ENCODE results near the gene DMRTC2. TPM values are rescaled to one million over a fixed set of nuclear protein-coding genes. Genes with fewer than 3 reads are reported as not detected.
A peak's percentile ranks its signal among the peaks of the same experiment; 100 is the strongest.

Gene DMRTC2
- total RNA-seq, 4 donors from 2014 or later: not detected

DNA sequence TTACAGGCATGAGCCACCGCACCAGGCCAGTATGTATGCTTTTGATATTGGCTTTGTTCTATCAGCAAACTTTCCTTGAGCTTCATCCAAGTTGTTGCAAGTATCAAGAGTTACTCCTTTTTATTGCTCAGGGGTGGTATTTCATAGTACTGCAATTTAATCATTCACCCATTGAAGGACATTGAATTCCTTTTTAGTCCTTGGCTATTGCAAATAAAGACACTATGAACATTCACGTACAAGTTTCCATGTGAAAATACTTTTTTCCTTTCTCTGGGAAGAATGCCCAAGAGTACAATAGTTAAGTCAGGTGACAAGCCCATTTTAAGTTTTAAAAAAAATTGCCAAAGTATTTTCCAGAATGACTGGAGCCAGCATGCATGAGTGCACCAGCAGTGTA, 28.1 kb upstream of the DMRTC2 start:
- WGBS, 2 donors: 70 to 75% methylated on average over 2 of the region's 2 CpGs
- DNase-seq (ENCODE audit: low spot score in 2 of 2): no peak

DNA sequence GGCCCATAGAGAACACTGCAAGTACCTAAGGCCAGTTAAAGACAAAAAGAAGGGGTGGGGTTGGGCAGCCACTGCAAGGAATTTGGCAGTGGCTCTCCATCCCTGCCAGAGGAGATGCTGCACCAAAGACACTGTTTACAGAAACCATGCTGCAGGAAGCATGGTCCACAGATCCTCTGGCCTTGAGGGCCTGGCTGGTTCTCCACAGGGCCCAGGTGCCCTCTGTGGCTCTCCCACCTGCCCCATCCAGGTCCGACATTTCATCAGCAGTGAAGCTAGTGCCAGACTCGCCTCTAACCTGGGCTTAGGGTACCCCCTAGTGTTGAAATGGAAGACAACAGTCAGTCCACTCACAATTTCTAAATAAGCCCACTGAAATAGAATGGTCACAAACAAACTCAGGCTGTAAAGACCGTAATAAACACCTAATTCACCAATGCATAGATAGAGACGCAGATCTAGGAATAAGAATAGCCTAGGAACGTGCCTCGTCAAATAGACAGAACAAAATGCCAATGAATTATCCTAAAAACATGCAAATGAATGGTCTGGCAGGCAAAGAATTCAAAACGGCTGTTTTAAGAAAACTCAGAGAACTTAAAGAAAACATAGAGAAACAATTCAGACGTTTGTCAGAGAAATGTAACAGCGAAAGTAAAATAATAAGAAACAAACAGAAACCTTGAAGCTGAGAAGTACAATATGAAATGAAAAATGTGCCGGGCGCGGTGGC, 23.7 kb upstream of the DMRTC2 start:
- TF ChIP-seq POLR2A (IDR thresholded peaks at IDR 0.05): no peak
- TF ChIP-seq, protein P1, sequence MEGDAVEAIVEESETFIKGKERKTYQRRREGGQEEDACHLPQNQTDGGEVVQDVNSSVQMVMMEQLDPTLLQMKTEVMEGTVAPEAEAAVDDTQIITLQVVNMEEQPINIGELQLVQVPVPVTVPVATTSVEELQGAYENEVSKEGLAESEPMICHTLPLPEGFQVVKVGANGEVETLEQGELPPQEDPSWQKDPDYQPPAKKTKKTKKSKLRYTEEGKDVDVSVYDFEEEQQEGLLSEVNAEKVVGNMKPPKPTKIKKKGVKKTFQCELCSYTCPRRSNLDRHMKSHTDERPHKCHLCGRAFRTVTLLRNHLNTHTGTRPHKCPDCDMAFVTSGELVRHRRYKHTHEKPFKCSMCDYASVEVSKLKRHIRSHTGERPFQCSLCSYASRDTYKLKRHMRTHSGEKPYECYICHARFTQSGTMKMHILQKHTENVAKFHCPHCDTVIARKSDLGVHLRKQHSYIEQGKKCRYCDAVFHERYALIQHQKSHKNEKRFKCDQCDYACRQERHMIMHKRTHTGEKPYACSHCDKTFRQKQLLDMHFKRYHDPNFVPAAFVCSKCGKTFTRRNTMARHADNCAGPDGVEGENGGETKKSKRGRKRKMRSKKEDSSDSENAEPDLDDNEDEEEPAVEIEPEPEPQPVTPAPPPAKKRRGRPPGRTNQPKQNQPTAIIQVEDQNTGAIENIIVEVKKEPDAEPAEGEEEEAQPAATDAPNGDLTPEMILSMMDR (IDR thresholded peaks at IDR 0.05): peak in 4 of 5 experiments; percentile 9 to 48 (median 42)
- TF ChIP-seq EP300 (IDR thresholded peaks at IDR 0.05): no peak
- no peaks in the 10 kb centered on the region for H3K27me3 ChIP-seq
- no peak overlapping the region for H3K27ac ChIP-seq
- H3K36me3 ChIP-seq: no peaks in the 10 kb centered on the region
- DNase-seq (ENCODE audit: low spot score in 2 of 2): no peak
- no peak overlapping the region for H3K4me3 ChIP-seq
- H3K9me3 ChIP-seq: no peaks in the 10 kb centered on the region
- H3K4me1 ChIP-seq: no peaks in the 10 kb centered on the region
- WGBS, 2 donors: 37 to 40% methylated on average over 12 of the region's 12 CpGs

More for the DNA sequence above, 28.1 kb upstream of the DMRTC2 start:
- H3K27ac ChIP-seq: no peak overlapping the region
- no peaks in the 10 kb centered on the region for H3K27me3 ChIP-seq
- no peaks in the 10 kb centered on the region for H3K36me3 ChIP-seq
- no peak overlapping the region for H3K4me3 ChIP-seq
- TF ChIP-seq POLR2A (IDR thresholded peaks at IDR 0.05) (no peak), EP300 (IDR thresholded peaks at IDR 0.05) (no peak)
- TF ChIP-seq, protein P1 (IDR thresholded peaks at IDR 0.05): no peak
- no peaks in the 10 kb centered on the region for H3K4me1 ChIP-seq
- no peaks in the 10 kb centered on the region for H3K9me3 ChIP-seq

DNA sequence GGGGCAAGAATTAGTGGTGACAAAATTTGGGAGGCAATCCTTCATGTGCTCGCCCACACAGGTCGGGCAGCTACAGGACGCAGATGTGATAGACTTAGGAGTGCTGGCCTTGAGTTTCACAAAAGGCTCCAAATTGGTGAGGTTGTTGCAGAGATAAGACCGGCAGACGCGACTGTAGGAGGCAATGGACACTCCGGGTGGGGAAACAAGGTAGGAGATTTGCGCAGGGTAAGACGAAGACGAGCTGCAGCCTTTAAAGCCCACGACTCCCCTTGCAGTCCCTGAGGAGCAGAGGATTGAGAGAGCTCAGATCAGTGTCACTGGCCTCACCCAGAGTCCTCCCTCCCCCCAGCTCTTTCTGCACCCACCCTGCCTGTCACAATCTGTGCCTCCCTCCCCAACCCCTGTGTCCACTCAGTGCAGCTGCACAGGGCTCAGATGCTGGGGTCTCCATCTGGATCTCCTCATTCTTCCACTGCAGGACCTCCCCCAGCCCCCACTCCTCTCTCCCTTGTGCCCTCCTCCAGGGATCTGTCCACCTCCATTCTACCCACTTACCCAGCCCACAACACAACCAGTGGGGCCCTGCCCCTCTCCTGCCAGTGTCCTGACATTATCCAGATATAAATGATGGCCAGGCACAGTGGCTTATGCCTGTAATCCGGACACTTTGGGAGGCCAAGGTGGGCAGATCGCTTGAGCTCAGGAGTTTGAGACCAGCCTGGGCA, 6.7 kb upstream of the DMRTC2 start:
- no peaks in the 10 kb centered on the region for H3K4me1 ChIP-seq
- H3K9me3 ChIP-seq: no peaks in the 10 kb centered on the region
- no peak for DNase-seq (ENCODE audit: low spot score in 2 of 2)
- H3K36me3 ChIP-seq: no peaks in the 10 kb centered on the region
- H3K4me3 ChIP-seq: no peak overlapping the region
- H3K27me3 ChIP-seq: peaks cover 0 to 33% of the 10 kb centered on the region in 2 donors
- no peak overlapping the region for H3K27ac ChIP-seq
- 61 to 62% methylated on average over 13 of the region's 13 CpGs for WGBS, 2 donors
- TF ChIP-seq POLR2A (IDR thresholded peaks at IDR 0.05): no peak
- TF ChIP-seq, protein P1 (IDR thresholded peaks at IDR 0.05): no peak
- TF ChIP-seq EP300 (IDR thresholded peaks at IDR 0.05): no peak

DNA sequence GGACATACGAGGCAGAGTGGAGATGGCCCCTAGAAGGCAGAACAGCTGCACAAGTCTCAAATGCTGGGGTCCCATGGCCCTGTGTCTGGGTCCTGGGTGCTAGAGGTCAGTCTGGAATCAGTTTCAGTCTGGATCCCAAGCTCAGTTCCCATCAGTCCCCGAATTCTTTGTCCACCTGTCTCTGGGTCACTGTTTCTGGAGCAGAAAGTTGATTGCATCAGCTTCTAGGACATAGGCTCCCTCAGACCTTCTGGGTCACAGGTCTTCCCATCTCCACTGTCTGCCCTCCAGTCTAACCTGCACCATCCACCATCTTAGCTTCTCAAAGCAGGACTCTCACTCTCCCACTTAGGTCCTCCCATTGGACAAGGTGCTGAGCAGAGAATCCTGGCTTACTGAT, 5.6 kb upstream of the DMRTC2 start:
- TF ChIP-seq POLR2A (IDR thresholded peaks at IDR 0.05): no peak
- TF ChIP-seq EP300 (IDR thresholded peaks at IDR 0.05): no peak
- TF ChIP-seq, protein P1 (IDR thresholded peaks at IDR 0.05): no peak

DNA sequence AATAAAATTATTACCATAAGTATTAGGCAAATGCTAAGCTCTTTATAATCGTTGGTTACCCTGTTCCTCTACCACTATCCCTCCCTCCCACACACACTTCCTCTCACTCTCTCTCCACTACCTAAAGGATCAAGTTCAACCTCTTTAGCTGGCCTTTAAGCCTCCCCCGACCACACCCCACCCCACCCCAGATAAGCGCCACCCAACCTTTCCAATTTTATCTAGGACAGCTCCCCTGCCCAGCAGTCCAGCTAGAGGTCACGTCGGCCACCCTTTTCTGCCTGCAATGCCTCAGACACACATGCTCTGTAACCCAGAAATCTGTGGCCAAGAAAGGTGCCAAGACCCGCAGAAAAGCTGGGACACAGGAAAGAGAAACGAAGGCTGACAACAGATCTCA, 1.5 kb upstream of the DMRTC2 start:
- DNase-seq (ENCODE audit: low spot score in 2 of 2): no peak
- peaks cover 0 to 11% of the 10 kb centered on the region in 2 donors for H3K27me3 ChIP-seq
- WGBS, 2 donors: 68 to 69% methylated on average over 7 of the region's 7 CpGs

More for the DNA sequence above, 5.6 kb upstream of the DMRTC2 start:
- H3K27me3 ChIP-seq: peaks cover 0 to 33% of the 10 kb centered on the region in 2 donors
- WGBS, 2 donors: 70 to 71% methylated on average over 2 of the region's 2 CpGs
- no peak overlapping the region for H3K4me3 ChIP-seq
- no peaks in the 10 kb centered on the region for H3K4me1 ChIP-seq
- no peaks in the 10 kb centered on the region for H3K9me3 ChIP-seq
- H3K36me3 ChIP-seq: no peaks in the 10 kb centered on the region
- no peak overlapping the region for H3K27ac ChIP-seq
- DNase-seq (ENCODE audit: low spot score in 2 of 2): no peak

More for the DNA sequence above, 1.5 kb upstream of the DMRTC2 start:
- Histone ChIP-seq H3K27ac (no peak overlapping the region), H3K36me3 (no peaks in the 10 kb centered on the region), H3K9me3 (no peaks in the 10 kb centered on the region), H3K4me3 (no peak overlapping the region), H3K4me1 (no peaks in the 10 kb centered on the region)
- TF ChIP-seq, protein P1 (IDR thresholded peaks at IDR 0.05): no peak
- no peak for TF ChIP-seq EP300 (IDR thresholded peaks at IDR 0.05)
- no peak for TF ChIP-seq POLR2A (IDR thresholded peaks at IDR 0.05)

All from tibial nerve (tissue), 4 donors.